DND-41 (cell line): ENCODE measurements around the gene IRF4.

Experiments
- ATAC-seq: fragments of 200-7000 bp; cut with Tn5 transposase; 3 replicates; pipeline ENCODE4 v1.9.1; 2021; ENCODE audit warnings: low read depth; ENCODE audit not compliant: insufficient read depth
- DNase-seq: peaks from one replicate; pipeline ENCODE4 v3.0.0-alpha.2; 2020
- H2AFZ ChIP-seq: 2 replicates; pipeline ENCODE4 v1.6.0; 2012; ENCODE audit warnings: low read depth, low read length
- H3K27ac ChIP-seq: 2 replicates; pipeline ENCODE4 v1.5.1; 2012; ENCODE audit warnings: low read length, inconsistent platforms
- H3K27me3 ChIP-seq: fragments of 200-600 bp; sonication (generic); 2 replicates; pipeline ENCODE4 v1.6.0; 2012; ENCODE audit warnings: low read length, mild to moderate bottlenecking, inconsistent platforms; ENCODE audit not compliant: insufficient read depth, poor library complexity
- H3K36me3 ChIP-seq: 2 replicates; pipeline ENCODE4 v1.5.1; 2012; ENCODE audit warnings: low read length, inconsistent platforms; ENCODE audit not compliant: insufficient read depth
- H3K4me1 ChIP-seq: 2 replicates; pipeline ENCODE4 v1.5.1; 2012; ENCODE audit warnings: mild to moderate bottlenecking, low read length; ENCODE audit not compliant: insufficient read depth
- H3K4me2 ChIP-seq: 2 replicates; pipeline ENCODE4 v1.6.0; 2012; ENCODE audit warnings: mild to moderate bottlenecking, moderate library complexity, low read length, inconsistent platforms; ENCODE audit not compliant: insufficient read depth
- H3K4me3 ChIP-seq, 2 experiments: fragments of 200-600 bp in 1 of 2; shearing (Covaris generic) in 1 of 2; 2 replicates each; pipeline ENCODE4 v1.5.1; 2012 to 2016; ENCODE audit warnings: inconsistent platforms in 2 of 2, low read length in 2 of 2, mild to moderate bottlenecking in 2 of 2, low read depth in 1 of 2, moderate library complexity in 1 of 2
- H3K79me2 ChIP-seq: 2 replicates; pipeline ENCODE4 v1.6.0; 2012; ENCODE audit warnings: low read length, inconsistent platforms; ENCODE audit not compliant: insufficient read depth
- H3K9ac ChIP-seq: 2 replicates; pipeline ENCODE4 v1.6.0; 2012; ENCODE audit warnings: low read depth, mild to moderate bottlenecking, inconsistent platforms, low read length, moderate library complexity
- H3K9me3 ChIP-seq: 2 replicates; pipeline ENCODE4 v1.5.1; 2012; ENCODE audit warnings: low read length, moderate library complexity, mild to moderate bottlenecking, inconsistent platforms; ENCODE audit not compliant: insufficient read depth, severe bottlenecking
- H4K20me1 ChIP-seq: 2 replicates; pipeline ENCODE4 v1.6.0; 2012; ENCODE audit warnings: low read length; ENCODE audit not compliant: insufficient read depth
- EZH2 ChIP-seq: IDR thresholded peaks from 3 replicates; pipeline ENCODE4 v1.6.1; 2012; ENCODE audit warnings: borderline replicate concordance, low read depth, mild to moderate bottlenecking, moderate library complexity, low read length, inconsistent platforms; ENCODE audit not compliant: severe bottlenecking
- TF ChIP-seq, protein P1 (sequence below): IDR thresholded peaks from 2 replicates; pipeline ENCODE4 v1.5.1; 2012; ENCODE audit warnings: borderline replicate concordance, low read length, moderate library complexity, mild to moderate bottlenecking; ENCODE audit not compliant: poor library complexity, severe bottlenecking; ENCODE audit errors: extremely low read depth

IRF4 gene

DNA sequence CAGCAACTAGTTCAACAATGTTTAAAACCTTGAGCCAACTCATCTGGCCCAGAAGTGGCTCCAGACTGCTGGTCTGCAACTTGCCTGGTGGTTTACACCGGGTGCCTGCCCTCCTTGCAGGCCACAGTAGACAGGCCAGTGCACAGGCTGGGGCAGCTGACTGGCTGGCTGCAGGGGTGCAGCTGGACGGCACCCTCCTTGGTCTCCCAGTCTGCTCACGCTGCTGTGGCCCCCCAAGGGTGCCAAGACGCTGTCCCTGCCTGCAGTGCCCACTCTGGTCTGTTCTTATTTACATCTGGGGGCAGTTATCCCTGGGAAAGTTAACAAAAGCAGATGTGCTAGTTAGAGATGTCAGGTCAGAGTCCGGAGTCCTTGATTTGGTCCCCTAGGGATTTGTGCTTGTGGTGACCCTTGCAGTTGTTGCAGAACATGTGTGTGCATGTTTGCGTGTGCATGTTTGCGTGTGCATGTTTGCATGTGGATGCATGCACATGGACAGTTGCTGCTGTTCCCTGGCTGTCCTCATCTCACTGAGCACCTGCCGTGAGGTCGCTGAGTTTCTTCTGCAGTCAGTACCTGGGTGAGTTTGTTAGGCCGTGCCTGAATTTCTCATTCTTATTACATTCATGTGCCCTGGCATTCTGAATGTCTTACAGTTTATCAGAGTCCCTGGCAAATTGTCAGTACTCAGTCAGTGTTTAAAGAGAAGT is 48.2 kb upstream of the IRF4 start:
- H3K36me3 ChIP-seq: peaks cover 7% of the 10 kb centered on the region; the same call in 1 of the 2 replicates
- TF ChIP-seq EZH2: no peak
- H3K9ac ChIP-seq: no peak overlapping the region
- no peak overlapping the region for H3K27ac ChIP-seq
- H3K79me2 ChIP-seq: no peaks in the 10 kb centered on the region
- no peaks in the 10 kb centered on the region for H3K9me3 ChIP-seq
- no peak overlapping the region for H2AFZ ChIP-seq
- DNase-seq (no peak), ATAC-seq (no peak)
- H4K20me1 ChIP-seq: 0 out of 2 replicates have a peak, but pooled peaks cover 3% of the 10 kb centered on the region
- no peak overlapping the region for H3K4me2 ChIP-seq
- H3K4me1 ChIP-seq: no peaks in the 10 kb centered on the region
- no peak overlapping the region for H3K4me3 ChIP-seq
- no peaks in the 10 kb centered on the region for H3K27me3 ChIP-seq

DNA sequence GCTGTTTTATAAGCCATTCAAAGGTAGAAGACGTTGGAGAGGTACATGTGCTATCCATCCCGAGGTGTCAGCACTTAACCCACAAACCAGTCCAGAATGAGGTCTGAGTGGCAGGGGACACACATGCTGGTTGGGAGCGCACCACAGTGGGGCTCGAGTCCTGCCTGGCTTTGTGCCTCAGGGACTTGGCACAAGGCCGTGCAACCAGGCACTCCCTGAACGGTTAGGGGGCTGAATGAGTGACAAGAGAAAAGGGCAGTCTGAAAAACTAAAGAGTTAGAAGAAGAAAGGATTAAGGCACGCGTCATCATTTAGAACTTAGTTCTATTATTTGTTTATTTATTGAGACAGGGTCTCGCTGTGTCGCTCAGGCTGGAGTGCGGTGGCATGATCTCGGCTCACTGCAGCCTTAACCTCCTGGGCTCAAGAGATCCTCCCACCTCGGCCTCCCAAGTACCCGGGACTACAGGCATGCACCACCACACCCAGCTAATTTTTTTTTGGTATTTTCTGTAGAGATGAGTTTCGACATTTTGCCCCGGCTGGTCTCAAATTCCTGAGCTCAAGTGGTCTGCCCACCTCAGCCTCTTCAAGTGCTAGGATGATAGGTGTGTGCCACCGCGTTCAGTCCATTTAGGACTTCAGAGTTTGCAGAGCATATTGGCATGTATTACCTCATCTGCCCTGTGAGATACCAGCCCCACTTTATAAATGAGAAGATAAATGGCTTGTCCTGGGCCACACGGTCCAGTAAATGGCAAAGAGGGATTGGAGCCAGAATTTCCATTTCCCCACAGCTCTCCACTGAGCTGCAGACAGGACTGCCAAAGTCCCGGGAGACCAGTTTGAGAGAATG is 47.4 kb upstream of the IRF4 start:
- Histone ChIP-seq H3K4me2 (no peak overlapping the region), H3K79me2 (no peaks in the 10 kb centered on the region), H4K20me1 (0 out of 2 replicates have a peak, but pooled peaks cover 3% of the 10 kb centered on the region), H3K4me1 (no peaks in the 10 kb centered on the region), H3K9ac (no peak overlapping the region), H3K9me3 (no peaks in the 10 kb centered on the region), H3K27ac (no peak overlapping the region), H3K27me3 (no peaks in the 10 kb centered on the region), H3K4me3 (no peak overlapping the region), H2AFZ (no peak overlapping the region), H3K36me3 (peaks cover 14% of the 10 kb centered on the region; the same call in 1 of the 2 replicates)
- DNase-seq: no peak
- no peak for TF ChIP-seq EZH2
- ATAC-seq: no peak

DNA sequence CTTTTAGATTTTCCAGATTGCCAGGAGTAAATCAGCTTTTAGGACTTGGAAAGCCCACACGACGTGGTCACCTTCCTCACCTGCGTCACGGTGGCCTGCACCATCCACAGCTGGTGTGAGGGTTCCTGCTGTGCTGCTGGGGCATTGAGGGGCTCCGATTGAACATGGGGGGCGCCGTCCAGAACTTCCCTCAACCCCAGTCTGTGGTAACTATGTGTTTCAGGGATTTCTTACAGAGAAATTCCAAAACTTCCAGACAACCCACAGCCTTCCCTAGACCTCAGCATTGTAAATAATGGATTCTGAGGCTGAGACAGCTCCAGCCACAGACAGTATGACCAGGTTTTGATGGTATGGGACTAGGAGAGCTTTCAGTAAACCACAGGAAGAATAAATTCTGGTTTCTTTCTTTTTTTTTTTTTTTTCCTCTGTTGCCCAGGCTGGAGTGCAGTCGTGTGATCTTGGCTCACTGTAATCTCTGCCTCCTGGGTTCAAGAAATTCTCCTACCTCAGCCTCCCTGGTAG is 46.7 kb upstream of the IRF4 start:
- no peak for ATAC-seq
- TF ChIP-seq EZH2: no peak
- TF ChIP-seq, protein P1, sequence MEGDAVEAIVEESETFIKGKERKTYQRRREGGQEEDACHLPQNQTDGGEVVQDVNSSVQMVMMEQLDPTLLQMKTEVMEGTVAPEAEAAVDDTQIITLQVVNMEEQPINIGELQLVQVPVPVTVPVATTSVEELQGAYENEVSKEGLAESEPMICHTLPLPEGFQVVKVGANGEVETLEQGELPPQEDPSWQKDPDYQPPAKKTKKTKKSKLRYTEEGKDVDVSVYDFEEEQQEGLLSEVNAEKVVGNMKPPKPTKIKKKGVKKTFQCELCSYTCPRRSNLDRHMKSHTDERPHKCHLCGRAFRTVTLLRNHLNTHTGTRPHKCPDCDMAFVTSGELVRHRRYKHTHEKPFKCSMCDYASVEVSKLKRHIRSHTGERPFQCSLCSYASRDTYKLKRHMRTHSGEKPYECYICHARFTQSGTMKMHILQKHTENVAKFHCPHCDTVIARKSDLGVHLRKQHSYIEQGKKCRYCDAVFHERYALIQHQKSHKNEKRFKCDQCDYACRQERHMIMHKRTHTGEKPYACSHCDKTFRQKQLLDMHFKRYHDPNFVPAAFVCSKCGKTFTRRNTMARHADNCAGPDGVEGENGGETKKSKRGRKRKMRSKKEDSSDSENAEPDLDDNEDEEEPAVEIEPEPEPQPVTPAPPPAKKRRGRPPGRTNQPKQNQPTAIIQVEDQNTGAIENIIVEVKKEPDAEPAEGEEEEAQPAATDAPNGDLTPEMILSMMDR: no peak
- Histone ChIP-seq H3K27me3 (no peaks in the 10 kb centered on the region), H3K27ac (no peak overlapping the region), H3K9me3 (no peaks in the 10 kb centered on the region), H3K9ac (no peak overlapping the region), H3K4me3 (no peak overlapping the region), H2AFZ (no peak overlapping the region), H3K4me2 (no peak overlapping the region), H3K4me1 (no peaks in the 10 kb centered on the region), H4K20me1 (0 out of 2 replicates have a peak, but pooled peaks cover 3% of the 10 kb centered on the region), H3K79me2 (no peaks in the 10 kb centered on the region), H3K36me3 (peaks cover 15% of the 10 kb centered on the region; the same call in 1 of the 2 replicates)
- no peak for DNase-seq

DNA sequence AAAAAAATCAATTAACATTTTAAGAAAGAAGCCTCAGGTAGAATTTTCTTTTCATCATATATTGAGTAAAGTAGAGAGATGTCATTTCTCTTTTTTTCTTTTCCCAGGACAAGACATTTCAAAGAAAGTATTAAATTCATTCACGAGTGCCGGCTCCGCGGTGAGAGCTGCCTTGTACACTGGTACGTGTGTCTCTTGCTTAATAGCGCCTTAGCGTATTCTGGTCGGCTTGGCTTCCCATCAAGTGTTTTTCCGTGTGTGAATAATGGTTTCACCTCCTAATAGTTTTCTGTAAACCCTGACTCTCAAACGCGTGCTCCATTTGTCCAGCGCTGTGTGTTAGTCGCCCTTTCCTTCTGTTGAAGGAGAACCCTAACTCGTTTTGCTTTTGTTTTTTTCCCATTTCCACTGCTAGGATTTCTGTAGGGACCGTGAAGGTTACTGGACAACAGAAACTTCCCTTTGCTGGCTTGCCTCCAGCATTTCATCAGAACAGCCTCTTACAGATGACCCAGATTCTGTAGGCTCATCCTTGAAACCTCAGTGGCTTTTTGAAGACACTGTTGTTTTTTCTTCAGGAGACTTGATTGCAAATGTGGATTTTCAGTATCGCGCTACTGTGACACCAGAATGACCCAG is 45.7 kb upstream of the IRF4 start:
- Histone ChIP-seq H3K4me3 (no peak overlapping the region), H3K79me2 (no peaks in the 10 kb centered on the region), H3K36me3 (peaks cover 15% of the 10 kb centered on the region; the same call in 1 of the 2 replicates), H3K4me2 (no peak overlapping the region), H3K27ac (no peak overlapping the region), H4K20me1 (0 out of 2 replicates have a peak, but pooled peaks cover 3% of the 10 kb centered on the region), H3K9me3 (no peaks in the 10 kb centered on the region), H3K4me1 (no peaks in the 10 kb centered on the region), H3K27me3 (no peaks in the 10 kb centered on the region), H3K9ac (no peak overlapping the region), H2AFZ (no peak overlapping the region)
- ATAC-seq (no peak), DNase-seq (no peak)
- no peak for TF ChIP-seq EZH2
- TF ChIP-seq, protein P1: no peak
